ENCODE results near the gene ST8SIA2.
"Not testable (repeated sequence)": the region's sequence is repeated elsewhere in the genome, so short reads cannot be mapped to it uniquely, and the experiment has no call there.

ST8SIA2 gene

GRCh38 chr15:92467245-92467644, 73.6 kb downstream of the ST8SIA2 start:
- Mint-ChIP-seq H3K4me1 (peaks cover 12% of the 10 kb centered on the region), H3K4me3 (no peak overlapping the region), H3K27me3 (ENCODE audit: low read depth, poor library complexity) (peaks cover 3% of the 10 kb centered on the region), H3K27ac (peak overlapping the region; percentile 46), H3K9me3 (no peaks in the 10 kb centered on the region), H3K36me3 (ENCODE audit: low read depth) (peaks cover 60% of the 10 kb centered on the region)
- TF ChIP-seq CTCF (IDR thresholded peaks at IDR 0.05): no peak
- DNase-seq: no peak

GRCh38 chr15:92468991-92469390, 75.3 kb downstream of the ST8SIA2 start:
- no peak overlapping the region for H3K27ac Mint-ChIP-seq
- H3K4me1 Mint-ChIP-seq: peaks cover 12% of the 10 kb centered on the region
- no peak overlapping the region for H3K4me3 Mint-ChIP-seq
- no peak for TF ChIP-seq CTCF (IDR thresholded peaks at IDR 0.05)
- no peaks in the 10 kb centered on the region for H3K9me3 Mint-ChIP-seq
- H3K27me3 Mint-ChIP-seq (ENCODE audit: low read depth, poor library complexity): peaks cover 3% of the 10 kb centered on the region
- peaks cover 45% of the 10 kb centered on the region for H3K36me3 Mint-ChIP-seq (ENCODE audit: low read depth)
- DNase-seq: no peak

- no peak for TF ChIP-seq CTCF (IDR thresholded peaks at IDR 0.05)
- Mint-ChIP-seq H3K27me3 (ENCODE audit: low read depth, poor library complexity) (peaks cover 20% of the 10 kb centered on the region), H3K9me3 (no peaks in the 10 kb centered on the region), H3K36me3 (ENCODE audit: low read depth) (peaks cover 22% of the 10 kb centered on the region), H3K27ac (no peak overlapping the region), H3K4me3 (no peak overlapping the region), H3K4me1 (peaks cover 12% of the 10 kb centered on the region)
- DNase-seq: no peak
Observed at GRCh38 chr15:92471288-92471687, 77.6 kb downstream of the ST8SIA2 start.

- Mint-ChIP-seq H3K36me3 (ENCODE audit: low read depth) (no peaks in the 10 kb centered on the region), H3K4me3 (no peak overlapping the region), H3K27me3 (ENCODE audit: low read depth, poor library complexity) (peaks cover 27% of the 10 kb centered on the region), H3K27ac (no peak overlapping the region), H3K9me3 (no peaks in the 10 kb centered on the region), H3K4me1 (peaks cover 6% of the 10 kb centered on the region)
- DNase-seq: no peak
- TF ChIP-seq CTCF (IDR thresholded peaks at IDR 0.05): no peak
Observed at GRCh38 chr15:92473756-92474155, 80.1 kb downstream of the ST8SIA2 start.

GRCh38 chr15:92479730-92480129, 86.0 kb downstream of the ST8SIA2 start:
- not testable (repeated sequence) for H3K27ac Mint-ChIP-seq, DNase-seq
- H3K27me3 Mint-ChIP-seq (ENCODE audit: low read depth, poor library complexity): peaks cover 25% of the 10 kb centered on the region

GRCh38 chr15:92480361-92480760, 86.7 kb downstream of the ST8SIA2 start:
- no peaks in the 10 kb centered on the region for H3K36me3 Mint-ChIP-seq (ENCODE audit: low read depth)
- H3K27ac Mint-ChIP-seq: no peak overlapping the region
- no peak overlapping the region for H3K4me3 Mint-ChIP-seq
- H3K9me3 Mint-ChIP-seq: peaks cover 4% of the 10 kb centered on the region
- TF ChIP-seq CTCF (IDR thresholded peaks at IDR 0.05): no peak
- H3K4me1 Mint-ChIP-seq: no peaks in the 10 kb centered on the region
- DNase-seq: no peak
- peaks cover 21% of the 10 kb centered on the region for H3K27me3 Mint-ChIP-seq (ENCODE audit: low read depth, poor library complexity)

More at GRCh38 chr15:92479730-92480129, 86.0 kb downstream of the ST8SIA2 start:
- not testable (repeated sequence) for H3K36me3 Mint-ChIP-seq (ENCODE audit: low read depth); H3K4me3 Mint-ChIP-seq; H3K9me3 Mint-ChIP-seq; H3K4me1 Mint-ChIP-seq

Data from nephron progenitor cell (in vitro differentiated cells).